Mucosa of stomach (tissue), 1 donor: Measurements from ENCODE around the gene RALGPS1.

Experiments
- H3K27me3 ChIP-seq: one replicate; pipeline ENCODE4 v1.7.0; 2013; ENCODE audit warnings: mild to moderate bottlenecking, low read length; ENCODE audit not compliant: control insufficient read depth, insufficient read depth
- H3K36me3 ChIP-seq: one replicate; pipeline ENCODE4 v1.7.0; 2013; ENCODE audit warnings: low read length; ENCODE audit not compliant: control insufficient read depth, insufficient read depth
- H3K4me1 ChIP-seq: one replicate; pipeline ENCODE4 v1.7.0; 2013; ENCODE audit warnings: mild to moderate bottlenecking, low read length; ENCODE audit not compliant: control insufficient read depth, insufficient read depth
- H3K4me3 ChIP-seq: one replicate; pipeline ENCODE4 v1.7.0; 2013; ENCODE audit warnings: low read length
- H3K9ac ChIP-seq: one replicate; pipeline ENCODE4 v1.7.0; 2013; ENCODE audit warnings: mild to moderate bottlenecking, low read length, moderate library complexity
- H3K9me3 ChIP-seq: one replicate; pipeline ENCODE4 v1.7.0; 2013; ENCODE audit warnings: mild to moderate bottlenecking, low read length, moderate library complexity; ENCODE audit not compliant: control insufficient read depth
- donor health status: Pancreatic carcinoma.

The RALGPS1 gene

DNA sequence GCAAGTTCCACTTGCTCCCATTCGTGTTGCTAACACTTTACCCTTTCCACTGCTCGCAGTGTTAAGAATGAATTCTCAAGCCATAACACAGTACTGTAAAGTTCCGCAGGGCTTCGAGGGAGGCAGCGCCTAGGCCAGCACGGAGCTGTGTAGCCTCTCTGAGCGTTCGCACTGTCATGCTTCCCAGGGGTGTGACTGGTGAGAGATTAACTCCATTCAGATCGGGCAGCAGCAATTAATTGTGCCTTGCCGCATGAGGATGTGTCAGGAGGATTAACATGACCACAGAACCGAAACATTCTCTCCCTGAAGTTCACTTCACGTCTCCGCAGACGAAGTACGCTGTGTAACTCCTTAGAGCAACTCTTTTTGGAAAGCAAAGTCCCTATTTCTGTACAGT, 30.9 kb upstream of the RALGPS1 start:
- Histone ChIP-seq H3K4me3 (no peak overlapping the region), H3K27me3 (no peaks in the 10 kb centered on the region), H3K4me1 (no peaks in the 10 kb centered on the region), H3K36me3 (no peaks in the 10 kb centered on the region), H3K9ac (no peak overlapping the region), H3K9me3 (no peaks in the 10 kb centered on the region)

DNA sequence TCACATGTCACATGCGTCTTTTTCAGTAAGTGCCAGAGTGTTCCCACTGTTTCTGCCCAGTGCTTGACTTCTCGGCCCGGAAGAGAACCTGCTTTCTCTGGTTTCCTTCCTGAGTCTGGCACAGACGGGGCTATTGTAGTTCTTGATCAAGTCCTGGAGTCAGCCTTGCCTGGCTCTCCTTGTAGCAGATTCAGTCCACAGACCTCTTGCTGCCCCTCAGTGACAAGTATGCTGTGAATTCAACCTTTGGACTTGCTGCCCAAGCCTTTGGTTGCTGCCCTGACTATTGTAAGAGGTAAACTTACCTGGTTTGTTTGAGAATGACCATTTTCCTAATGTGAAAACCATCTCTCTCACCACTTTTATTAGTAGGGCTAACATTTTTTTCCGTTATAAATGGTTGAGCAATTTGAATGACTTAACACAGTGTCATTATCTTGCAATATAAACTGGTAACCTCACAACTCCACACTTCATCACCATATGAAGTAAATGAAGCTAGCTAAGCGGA, 29.4 kb upstream of the RALGPS1 start:
- Histone ChIP-seq H3K27me3 (no peaks in the 10 kb centered on the region), H3K36me3 (no peaks in the 10 kb centered on the region), H3K4me3 (no peak overlapping the region), H3K9ac (no peak overlapping the region), H3K9me3 (no peaks in the 10 kb centered on the region), H3K4me1 (no peaks in the 10 kb centered on the region)

DNA sequence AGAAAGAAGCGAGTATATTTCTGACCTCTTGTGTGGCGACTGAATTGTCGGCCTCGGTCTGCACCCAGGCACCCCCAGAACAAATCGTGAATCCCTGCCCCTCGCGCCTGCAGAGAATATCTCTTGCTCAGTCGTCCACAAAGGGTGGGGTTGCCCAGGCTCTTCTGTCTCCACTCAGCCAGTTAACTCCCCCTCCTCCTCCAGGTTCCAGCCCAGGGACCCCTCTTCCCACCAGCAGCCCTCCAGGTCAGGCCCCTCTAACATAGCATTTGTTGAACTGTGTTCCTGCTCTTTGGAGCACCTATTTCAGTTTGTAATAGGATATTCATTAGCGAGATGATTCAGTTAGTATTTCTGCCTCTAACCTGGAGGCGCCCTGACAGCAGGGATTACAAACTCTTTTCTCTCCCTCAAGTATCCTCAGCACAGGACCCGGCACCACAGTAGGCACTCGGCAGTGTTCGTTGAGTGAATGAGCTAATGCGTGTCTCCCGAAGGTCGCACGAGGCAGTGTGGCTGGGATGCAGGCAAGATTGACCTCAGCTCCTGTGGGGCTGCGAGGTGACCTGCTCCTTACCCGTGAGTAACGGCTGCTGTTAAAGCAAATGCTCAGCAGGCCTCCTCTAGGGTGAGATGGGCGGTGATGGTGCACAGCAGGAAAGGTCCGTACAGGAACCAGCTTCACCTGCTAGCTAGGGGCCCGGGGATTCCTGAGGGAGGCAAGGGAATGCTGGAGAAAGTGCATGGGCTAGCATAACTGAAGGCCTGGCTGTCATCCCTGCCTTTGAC, 28.4 kb upstream of the RALGPS1 start:
- no peak overlapping the region for H3K4me3 ChIP-seq
- H3K9ac ChIP-seq, result no peak overlapping the region
- no peaks in the 10 kb centered on the region for H3K4me1 ChIP-seq
- no peaks in the 10 kb centered on the region for H3K27me3 ChIP-seq
- no peaks in the 10 kb centered on the region for H3K36me3 ChIP-seq
- H3K9me3 ChIP-seq, result no peaks in the 10 kb centered on the region

DNA sequence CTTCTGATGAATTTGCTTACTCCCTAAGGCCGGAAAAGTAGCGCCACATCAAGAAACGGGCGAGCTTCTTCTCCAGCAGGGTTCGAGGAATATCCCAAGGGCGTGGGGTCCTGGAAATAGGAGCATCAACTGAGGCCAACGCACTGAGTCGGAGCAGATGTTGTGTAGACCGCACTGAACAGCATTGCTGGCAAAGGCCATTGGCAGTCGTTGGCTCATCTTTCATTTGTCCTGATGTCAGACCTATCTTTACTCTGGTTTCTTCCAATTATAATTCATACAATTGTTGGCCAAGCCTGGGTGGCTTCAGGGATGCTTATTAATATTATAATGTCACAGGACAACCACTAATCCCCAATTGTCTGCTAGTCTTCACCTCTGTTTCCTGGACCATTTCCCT, 27.7 kb upstream of the RALGPS1 start:
- no peaks in the 10 kb centered on the region for H3K27me3 ChIP-seq
- H3K4me3 ChIP-seq, result no peak overlapping the region
- H3K4me1 ChIP-seq, result no peaks in the 10 kb centered on the region
- H3K9ac ChIP-seq, result no peak overlapping the region
- no peaks in the 10 kb centered on the region for H3K36me3 ChIP-seq
- H3K9me3 ChIP-seq, result no peaks in the 10 kb centered on the region

DNA sequence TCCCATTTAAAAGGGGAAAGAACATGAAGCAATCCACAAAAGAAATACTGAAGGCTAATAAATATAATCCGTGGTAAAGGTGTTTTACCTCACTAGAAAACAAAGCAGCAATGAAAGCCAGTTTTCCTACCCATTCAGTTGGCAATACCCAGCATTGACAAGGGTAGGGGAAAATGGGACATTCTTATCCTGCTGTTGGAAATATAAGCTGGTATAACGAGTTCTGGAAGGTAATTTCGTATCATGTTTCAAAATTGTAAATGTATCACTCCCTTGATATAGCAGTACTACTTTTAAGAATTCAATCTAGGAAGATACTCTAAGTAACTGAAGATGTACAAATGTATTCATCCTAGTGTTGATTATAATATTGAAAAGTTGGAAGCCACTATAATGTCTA, 22.9 kb upstream of the RALGPS1 start:
- H3K4me1 ChIP-seq, result no peaks in the 10 kb centered on the region
- no peak overlapping the region for H3K9ac ChIP-seq
- H3K36me3 ChIP-seq, result no peaks in the 10 kb centered on the region
- H3K9me3 ChIP-seq, result no peaks in the 10 kb centered on the region
- H3K27me3 ChIP-seq, result no peaks in the 10 kb centered on the region
- no peak overlapping the region for H3K4me3 ChIP-seq

DNA sequence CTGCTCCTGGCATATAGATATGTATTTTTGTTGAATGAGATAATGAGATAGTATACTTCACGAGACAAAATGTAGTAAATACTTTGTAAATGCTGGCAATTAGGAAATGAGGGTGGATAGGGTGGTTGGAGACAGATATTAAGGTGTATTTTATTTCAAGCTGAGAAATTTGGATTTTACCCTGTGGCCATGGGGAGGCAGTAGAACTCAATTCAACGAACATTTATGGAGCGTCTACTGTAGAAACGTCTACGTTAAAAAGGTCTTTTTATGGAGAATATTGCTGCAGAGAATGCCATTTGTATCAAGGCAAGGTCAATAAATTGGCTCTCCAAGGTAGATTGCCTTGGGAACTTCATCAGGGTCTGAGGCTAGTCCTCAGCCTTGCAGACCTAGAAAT, 21.5 kb upstream of the RALGPS1 start:
- Histone ChIP-seq H3K9ac (no peak overlapping the region), H3K4me1 (no peaks in the 10 kb centered on the region), H3K4me3 (no peak overlapping the region), H3K9me3 (no peaks in the 10 kb centered on the region), H3K27me3 (no peaks in the 10 kb centered on the region), H3K36me3 (no peaks in the 10 kb centered on the region)

DNA sequence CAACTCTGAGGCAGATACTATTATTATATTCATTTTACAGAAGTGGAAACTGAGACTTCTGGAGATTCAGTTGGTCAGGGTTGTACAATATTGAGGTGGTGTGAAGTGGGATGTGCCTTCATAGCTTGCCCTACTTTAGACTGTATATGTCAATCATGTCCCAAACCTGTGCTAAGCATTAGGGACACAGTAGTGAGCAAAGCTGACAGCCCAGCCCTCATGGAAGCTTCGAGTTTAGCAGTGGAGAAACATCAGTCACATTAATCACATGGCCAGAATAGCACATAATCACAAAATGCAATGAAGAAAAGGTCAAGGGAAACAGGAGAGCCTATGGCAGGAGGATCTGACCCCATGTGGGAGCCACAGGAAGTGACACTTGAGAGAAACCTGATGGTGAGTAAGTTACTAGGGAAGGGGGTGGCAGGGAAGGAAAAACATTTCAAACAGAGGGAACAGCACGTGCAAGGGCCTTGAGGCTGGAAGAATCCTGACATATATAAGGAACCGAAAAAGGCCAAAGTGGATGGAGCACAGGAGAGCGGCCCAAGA, 20.5 kb upstream of the RALGPS1 start:
- H3K4me3 ChIP-seq, result no peak overlapping the region
- no peaks in the 10 kb centered on the region for H3K36me3 ChIP-seq
- H3K9ac ChIP-seq, result no peak overlapping the region
- H3K27me3 ChIP-seq, result no peaks in the 10 kb centered on the region
- no peaks in the 10 kb centered on the region for H3K9me3 ChIP-seq
- no peaks in the 10 kb centered on the region for H3K4me1 ChIP-seq

DNA sequence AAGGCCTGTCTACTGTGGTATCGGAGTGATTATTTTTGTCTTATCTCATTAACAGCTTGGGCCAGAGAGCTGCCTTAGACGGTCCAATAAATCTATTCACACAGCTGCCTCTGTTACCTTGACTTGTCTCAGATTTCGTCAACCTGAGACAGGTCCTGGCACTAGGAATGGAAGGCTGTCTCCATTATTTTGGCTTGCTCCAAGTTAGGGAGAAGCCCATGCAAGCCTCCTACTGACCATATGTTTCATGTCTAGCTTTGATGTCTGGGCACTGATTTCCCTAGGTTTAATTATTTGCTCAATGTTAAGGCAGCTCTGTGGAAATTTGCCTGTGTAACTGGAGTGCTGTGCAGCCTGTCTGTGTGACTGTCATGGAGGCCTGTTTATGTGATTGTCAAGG, 12.4 kb upstream of the RALGPS1 start:
- no peaks in the 10 kb centered on the region for H3K36me3 ChIP-seq
- no peaks in the 10 kb centered on the region for H3K27me3 ChIP-seq
- no peaks in the 10 kb centered on the region for H3K4me1 ChIP-seq
- H3K9ac ChIP-seq, result no peak overlapping the region
- no peaks in the 10 kb centered on the region for H3K9me3 ChIP-seq
- H3K4me3 ChIP-seq, result no peak overlapping the region

DNA sequence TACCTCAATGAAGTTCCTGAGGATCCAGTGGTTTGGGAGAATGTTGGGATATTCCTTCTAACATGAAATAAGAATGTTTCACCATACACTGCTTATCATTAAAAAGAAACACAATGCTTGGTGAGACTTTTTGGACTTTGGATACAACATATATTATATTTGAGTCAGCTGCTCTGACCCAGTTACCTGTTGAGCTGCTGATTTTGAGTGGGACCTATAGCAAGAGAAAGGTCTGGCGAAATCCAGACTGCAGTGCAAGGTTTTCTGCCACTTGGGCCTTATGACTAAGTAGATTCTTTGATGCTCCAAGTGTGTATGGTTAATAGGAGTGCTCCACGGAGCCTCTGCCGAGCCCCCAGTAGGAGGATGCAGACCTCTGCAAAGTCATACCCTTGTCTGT, 10.0 kb upstream of the RALGPS1 start:
- H3K36me3 ChIP-seq, result no peaks in the 10 kb centered on the region
- H3K9ac ChIP-seq, result no peak overlapping the region
- H3K27me3 ChIP-seq, result no peaks in the 10 kb centered on the region
- H3K9me3 ChIP-seq, result no peaks in the 10 kb centered on the region
- H3K4me1 ChIP-seq, result no peaks in the 10 kb centered on the region
- no peak overlapping the region for H3K4me3 ChIP-seq

DNA sequence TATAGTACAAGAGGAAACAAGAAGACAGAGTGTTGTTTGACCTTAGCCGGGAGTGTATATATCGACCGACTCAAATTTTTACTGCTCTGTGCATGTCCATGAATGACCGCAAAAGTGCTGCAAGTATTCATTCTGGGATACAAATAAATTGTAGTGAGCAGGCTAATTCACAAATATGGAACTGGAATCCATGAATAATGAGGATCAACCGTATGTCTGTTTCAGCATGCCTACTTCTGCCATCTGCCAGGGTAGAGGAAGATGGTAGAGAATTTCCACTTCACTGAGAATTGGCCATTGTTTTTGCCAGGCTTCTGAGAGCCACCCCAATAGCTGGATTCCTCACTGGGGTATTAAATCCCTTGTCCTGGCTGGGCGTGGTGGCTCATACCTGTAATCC, 8.5 kb upstream of the RALGPS1 start:
- Histone ChIP-seq H3K4me3 (no peak overlapping the region), H3K4me1 (no peaks in the 10 kb centered on the region), H3K27me3 (no peaks in the 10 kb centered on the region), H3K36me3 (no peaks in the 10 kb centered on the region), H3K9me3 (no peaks in the 10 kb centered on the region), H3K9ac (no peak overlapping the region)

DNA sequence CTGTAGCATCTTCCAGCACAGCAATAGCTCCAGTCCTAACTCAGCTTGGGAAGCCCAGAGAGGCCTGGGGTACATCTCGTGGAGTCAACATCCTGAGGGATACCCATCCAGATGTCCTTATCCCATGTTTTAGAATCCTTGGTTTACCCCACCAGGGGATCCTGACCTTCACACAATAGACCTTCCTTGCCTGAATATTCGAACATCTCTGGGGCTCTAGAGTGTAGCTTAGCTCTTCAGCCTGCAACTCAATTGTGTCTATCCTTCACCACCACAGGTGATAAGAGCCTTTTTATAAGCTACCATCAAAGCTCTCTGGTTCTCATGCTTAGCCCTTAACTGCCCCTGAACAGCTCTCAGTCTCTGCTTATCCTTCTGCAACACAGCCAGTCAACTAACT, 7.5 kb upstream of the RALGPS1 start:
- Histone ChIP-seq H3K27me3 (no peaks in the 10 kb centered on the region), H3K9me3 (no peaks in the 10 kb centered on the region), H3K9ac (no peak overlapping the region), H3K4me1 (no peaks in the 10 kb centered on the region), H3K36me3 (no peaks in the 10 kb centered on the region), H3K4me3 (no peak overlapping the region)

DNA sequence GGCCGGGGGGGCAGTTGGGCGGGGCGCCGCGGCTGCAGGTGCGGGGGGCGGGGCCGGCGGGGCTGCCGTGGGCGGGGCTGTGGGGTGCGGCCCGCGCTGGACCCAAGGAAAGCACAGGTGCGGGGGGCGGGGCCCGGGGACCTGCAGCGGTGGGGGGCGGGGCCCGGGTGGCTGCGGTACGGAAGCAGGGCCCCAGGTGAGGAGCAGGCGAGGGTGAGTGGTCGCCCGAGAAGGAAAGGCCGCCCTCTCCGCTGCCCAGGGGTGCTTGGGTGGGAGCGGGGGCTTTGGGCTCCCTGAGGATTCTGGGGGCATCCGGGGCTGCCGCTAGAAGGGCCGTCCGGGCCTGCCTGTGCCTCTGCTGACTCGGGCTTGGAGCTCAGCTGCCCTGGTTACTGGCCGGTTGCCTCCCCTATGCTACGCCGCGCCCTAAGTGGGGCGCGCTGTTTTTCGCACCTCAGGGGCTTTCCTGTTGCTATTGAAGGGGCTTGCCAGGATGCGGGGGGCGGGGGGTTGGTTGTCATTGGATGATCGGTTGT, 767 bp downstream of the RALGPS1 start:
- H3K27me3 ChIP-seq, result no peaks in the 10 kb centered on the region
- H3K36me3 ChIP-seq, result no peaks in the 10 kb centered on the region
- peak overlapping the region; percentile 44 for H3K4me3 ChIP-seq
- no peaks in the 10 kb centered on the region for H3K9me3 ChIP-seq
- H3K4me1 ChIP-seq, result peaks cover 41% of the 10 kb centered on the region
- peak overlapping the region; percentile 66 for H3K9ac ChIP-seq
